Endothelial cell (in vitro differentiated cells): ENCODE results near the gene PCK2. TPM values are rescaled to one million over a fixed set of nuclear protein-coding genes. Genes with fewer than 3 reads are reported as not detected.

Experiments used
- DNase-seq: peaks from one replicate; pipeline ENCODE4 v3.0.0; 2021; ENCODE audit warnings: low spot score
- H3K27ac Mint-ChIP-seq: one replicate; pipeline ENCODE4 v1.8.0; 2021; ENCODE audit warnings: mixed read lengths, inconsistent platforms; ENCODE audit not compliant: unreplicated experiment
- H3K27me3 Mint-ChIP-seq: one replicate; pipeline ENCODE4 v1.8.0; 2021; ENCODE audit warnings: mild to moderate bottlenecking, moderate library complexity, mixed read lengths, inconsistent platforms; ENCODE audit not compliant: unreplicated experiment
- H3K36me3 Mint-ChIP-seq: one replicate; pipeline ENCODE4 v1.8.0; 2021; ENCODE audit warnings: mild to moderate bottlenecking, low read depth, mixed read lengths, inconsistent platforms; ENCODE audit not compliant: unreplicated experiment
- H3K4me1 Mint-ChIP-seq: one replicate; pipeline ENCODE4 v1.8.0; 2021; ENCODE audit warnings: mild to moderate bottlenecking, mixed read lengths, inconsistent platforms; ENCODE audit not compliant: unreplicated experiment
- H3K4me3 Mint-ChIP-seq: one replicate; pipeline ENCODE4 v1.8.0; 2021; ENCODE audit warnings: mild to moderate bottlenecking, mixed read lengths, inconsistent platforms; ENCODE audit not compliant: unreplicated experiment
- H3K9me3 Mint-ChIP-seq: one replicate; pipeline ENCODE4 v1.8.0; 2021; ENCODE audit warnings: mixed read lengths, inconsistent platforms; ENCODE audit not compliant: unreplicated experiment
- CTCF ChIP-seq: fragments of 200-600 bp; sonication (generic); IDR thresholded peaks from one replicate; pipeline ENCODE4 v1.5.0; 2021; ENCODE audit warnings: antibody characterized with exemption; ENCODE audit not compliant: unreplicated experiment
- total RNA-seq: library from RNA; stranded (reverse); fragmentation: NEBNext Ultra II Directional; extraction: Animal tissue kit (Norgen Biotek cat#: 25700); gene quantifications from one replicate; pipeline ENCODE4 v1.2.1, GENCODE V29; 2021; ENCODE audit not compliant: unreplicated experiment

PCK2 gene
- total RNA-seq, 1 donor from 2014 or later, result 23.9 TPM

- no peak for TF ChIP-seq CTCF
- peak overlapping the region; percentile 64 for H3K27ac Mint-ChIP-seq
- no peak for DNase-seq
- H3K36me3 Mint-ChIP-seq, result no peaks in the 10 kb centered on the region
- no peaks in the 10 kb centered on the region for H3K9me3 Mint-ChIP-seq
- H3K27me3 Mint-ChIP-seq, result peaks cover 23% of the 10 kb centered on the region
- H3K4me1 Mint-ChIP-seq, result no peaks in the 10 kb centered on the region
- peak overlapping the region; percentile 37 for H3K4me3 Mint-ChIP-seq
Measured at GRCh38 chr14:24058951-24059475, 35.1 kb upstream of the PCK2 start.

GRCh38 chr14:24059841-24060388 is 34.2 kb upstream of the PCK2 start:
- no peaks in the 10 kb centered on the region for H3K36me3 Mint-ChIP-seq
- H3K4me1 Mint-ChIP-seq, result no peaks in the 10 kb centered on the region
- DNase-seq, result no peak
- no peak for TF ChIP-seq CTCF
- H3K9me3 Mint-ChIP-seq, result no peaks in the 10 kb centered on the region
- no peak overlapping the region for H3K4me3 Mint-ChIP-seq
- peaks cover 20% of the 10 kb centered on the region for H3K27me3 Mint-ChIP-seq
- no peak overlapping the region for H3K27ac Mint-ChIP-seq

- Mint-ChIP-seq H3K4me1 (no peaks in the 10 kb centered on the region), H3K4me3 (no peak overlapping the region), H3K9me3 (no peaks in the 10 kb centered on the region), H3K27ac (no peak overlapping the region), H3K27me3 (peaks cover 16% of the 10 kb centered on the region), H3K36me3 (no peaks in the 10 kb centered on the region)
- DNase-seq, result no peak
- TF ChIP-seq CTCF, result no peak
Measured at GRCh38 chr14:24060443-24060842, 33.7 kb upstream of the PCK2 start.

- no peaks in the 10 kb centered on the region for H3K9me3 Mint-ChIP-seq
- peaks cover 16% of the 10 kb centered on the region for H3K27me3 Mint-ChIP-seq
- H3K27ac Mint-ChIP-seq, result no peak overlapping the region
- no peaks in the 10 kb centered on the region for H3K36me3 Mint-ChIP-seq
- no peak overlapping the region for H3K4me3 Mint-ChIP-seq
- no peak for TF ChIP-seq CTCF
- no peak for DNase-seq
- no peaks in the 10 kb centered on the region for H3K4me1 Mint-ChIP-seq
Measured at GRCh38 chr14:24060984-24061913, 32.9 kb upstream of the PCK2 start.
